ENCODE measurements around the gene NET1.

The NET1 gene

GRCh38 chr10:5504146-5505072 is 92.1 kb downstream of the NET1 start:
- no peak for DNase-seq

DNA sequence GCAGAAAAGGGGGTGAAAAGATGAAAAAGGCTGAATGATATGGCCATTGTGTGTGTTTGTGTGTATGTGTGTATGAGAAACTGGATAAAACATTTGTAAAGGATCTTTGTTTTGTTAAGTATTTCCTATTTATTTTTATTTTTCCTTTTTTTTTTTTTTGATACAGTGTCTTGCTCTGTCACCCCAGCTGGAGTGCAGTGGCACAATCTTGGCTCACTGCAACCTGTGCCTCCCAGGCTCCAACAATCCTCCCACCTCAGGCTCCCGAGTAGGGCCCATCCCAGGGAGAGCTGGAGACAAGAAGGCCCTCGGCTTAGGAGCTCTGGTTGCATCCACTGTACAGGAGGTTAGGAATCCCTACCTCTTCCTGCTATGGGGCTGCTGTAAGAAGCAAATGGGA is 93.9 kb downstream of the NET1 start:
- DNase-seq, result no peak

GRCh38 chr10:5506751-5507648 is 94.6 kb downstream of the NET1 start:
- no peak for DNase-seq

- no peak for DNase-seq
Observed at GRCh38 chr10:5507649-5508131, 95.3 kb downstream of the NET1 start.

GRCh38 chr10:5508161-5508604 is 95.8 kb downstream of the NET1 start:
- DNase-seq, result no peak
